ENCODE data around the gene PARL.
"Not testable (repeated sequence)": the region's sequence is repeated elsewhere in the genome, so short reads cannot be mapped to it uniquely, and the experiment has no call there.

Gene PARL

GRCh38 chr3:183904833-183905780 lies 20.4 kb upstream of the PARL start:
- DNase-seq (ENCODE audit: extremely low read depth in 1 of 2, low read depth in 1 of 2) = no peak

GRCh38 chr3:183898028-183898431 lies 13.3 kb upstream of the PARL start:
- DNase-seq (ENCODE audit: extremely low read depth in 1 of 2, low read depth in 1 of 2) = no peak

GRCh38 chr3:183897606-183898005 lies 12.9 kb upstream of the PARL start:
- DNase-seq (ENCODE audit: extremely low read depth in 1 of 2, low read depth in 1 of 2) = no peak

GRCh38 chr3:183896610-183897009 lies 11.9 kb upstream of the PARL start:
- DNase-seq (ENCODE audit: extremely low read depth in 1 of 2, low read depth in 1 of 2) = no peak

- no peak for DNase-seq (ENCODE audit: extremely low read depth in 1 of 2, low read depth in 1 of 2)
Measured at GRCh38 chr3:183896184-183896583, 11.5 kb upstream of the PARL start.

- DNase-seq (ENCODE audit: extremely low read depth in 1 of 2, low read depth in 1 of 2) = no peak
Measured at GRCh38 chr3:183895774-183896173, 11.1 kb upstream of the PARL start.

- no peak for DNase-seq (ENCODE audit: extremely low read depth in 1 of 2, low read depth in 1 of 2)
Measured at GRCh38 chr3:183895296-183895695, 10.6 kb upstream of the PARL start.

- no peak for DNase-seq (ENCODE audit: extremely low read depth in 1 of 2, low read depth in 1 of 2)
Measured at GRCh38 chr3:183892610-183893214, 8.0 kb upstream of the PARL start.

GRCh38 chr3:183885766-183886165 lies 1.1 kb upstream of the PARL start:
- no peak for DNase-seq (ENCODE audit: extremely low read depth in 1 of 2, low read depth in 1 of 2)

- no peak for DNase-seq (ENCODE audit: extremely low read depth in 1 of 2, low read depth in 1 of 2)
Measured at GRCh38 chr3:183884097-183884426, 618 bp downstream of the PARL start.

GRCh38 chr3:183883291-183884096 lies 1.2 kb downstream of the PARL start:
- DNase-seq (ENCODE audit: extremely low read depth in 1 of 2, low read depth in 1 of 2) = no peak

GRCh38 chr3:183880121-183880520 lies 4.6 kb downstream of the PARL start:
- no peak for DNase-seq (ENCODE audit: extremely low read depth in 1 of 2, low read depth in 1 of 2)

GRCh38 chr3:183879243-183879642 lies 5.4 kb downstream of the PARL start:
- DNase-seq (ENCODE audit: extremely low read depth in 1 of 2, low read depth in 1 of 2) = no peak

GRCh38 chr3:183878071-183878470 lies 6.6 kb downstream of the PARL start:
- no peak for DNase-seq (ENCODE audit: extremely low read depth in 1 of 2, low read depth in 1 of 2)

GRCh38 chr3:183877227-183877626 lies 7.5 kb downstream of the PARL start:
- not testable (repeated sequence) for DNase-seq (ENCODE audit: extremely low read depth in 1 of 2, low read depth in 1 of 2)

- no peak for DNase-seq (ENCODE audit: extremely low read depth in 1 of 2, low read depth in 1 of 2)
Measured at GRCh38 chr3:183875411-183875810, 9.3 kb downstream of the PARL start.

- no peak for DNase-seq (ENCODE audit: extremely low read depth in 1 of 2, low read depth in 1 of 2)
Measured at GRCh38 chr3:183873914-183874313, 10.8 kb downstream of the PARL start.

- DNase-seq (ENCODE audit: extremely low read depth in 1 of 2, low read depth in 1 of 2) = no peak
Measured at GRCh38 chr3:183871541-183871940, 13.1 kb downstream of the PARL start.

GRCh38 chr3:183870563-183870962 lies 14.1 kb downstream of the PARL start:
- no peak for DNase-seq (ENCODE audit: extremely low read depth in 1 of 2, low read depth in 1 of 2)

GRCh38 chr3:183868796-183869195 lies 15.9 kb downstream of the PARL start:
- no peak for DNase-seq (ENCODE audit: extremely low read depth in 1 of 2, low read depth in 1 of 2)

GRCh38 chr3:183862610-183863009 lies 22.1 kb downstream of the PARL start:
- no peak for DNase-seq (ENCODE audit: extremely low read depth in 1 of 2, low read depth in 1 of 2)

GRCh38 chr3:183857863-183858262 lies 26.8 kb downstream of the PARL start:
- DNase-seq (ENCODE audit: extremely low read depth in 1 of 2, low read depth in 1 of 2) = no peak
